HG02759 (cell line): ENCODE data around the gene TECR.
A peak's percentile ranks its signal among the peaks of the same experiment; 100 is the strongest.
"Not testable (repeated sequence)": the region's sequence is repeated elsewhere in the genome, so short reads cannot be mapped to it uniquely, and the experiment has no call there.

Experiments used
- ATAC-seq: cut with Tn5 transposase; IDR thresholded peaks from one replicate; pipeline ENCODE4 v1.9.1; 2021; ENCODE audit warnings: mild to moderate bottlenecking, moderate library complexity; ENCODE audit not compliant: unreplicated experiment

The TECR gene

DNA sequence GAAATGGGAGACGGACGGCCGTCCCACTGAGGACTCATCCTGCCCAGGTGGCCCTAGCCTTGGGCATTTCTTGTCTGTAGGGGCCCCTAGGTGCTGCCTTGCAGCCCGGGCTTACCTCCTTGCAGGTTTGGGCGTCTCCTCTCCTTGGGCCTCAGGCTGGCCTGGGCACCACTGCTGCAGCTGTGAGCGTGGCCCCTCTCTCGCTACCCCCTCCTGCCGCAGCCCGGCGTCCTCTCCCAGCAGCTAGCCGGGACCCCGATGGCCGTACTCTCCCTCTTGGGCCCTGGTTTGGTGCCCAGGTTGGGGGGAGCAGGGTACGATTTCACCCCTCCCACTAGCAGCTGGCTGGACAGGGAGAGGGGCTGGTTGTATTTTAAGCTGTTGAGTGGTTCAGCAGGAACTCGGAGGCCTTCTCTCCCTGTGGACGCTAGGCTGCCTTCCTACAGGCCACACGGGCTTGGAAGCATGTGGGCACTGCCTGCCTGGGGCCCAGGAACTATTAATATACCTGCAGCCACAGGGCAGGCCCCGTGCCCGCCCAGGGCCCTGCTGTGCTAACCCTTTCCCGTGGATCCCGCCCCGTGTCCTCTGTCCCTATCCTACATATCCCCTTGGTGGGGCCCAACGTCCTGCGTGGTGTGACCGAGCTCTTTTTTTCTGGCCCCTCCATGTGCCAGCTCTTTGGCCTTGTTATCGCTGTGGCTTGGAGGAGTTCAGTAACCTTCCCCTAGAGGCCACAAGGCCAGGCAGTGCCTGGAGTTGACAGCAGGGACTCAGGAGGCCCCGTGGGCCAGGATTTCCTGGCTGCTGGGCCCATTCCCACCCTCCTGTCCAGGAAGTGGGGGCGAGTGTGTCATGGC, 30.8 kb downstream of the TECR start:
- no peak for ATAC-seq

DNA sequence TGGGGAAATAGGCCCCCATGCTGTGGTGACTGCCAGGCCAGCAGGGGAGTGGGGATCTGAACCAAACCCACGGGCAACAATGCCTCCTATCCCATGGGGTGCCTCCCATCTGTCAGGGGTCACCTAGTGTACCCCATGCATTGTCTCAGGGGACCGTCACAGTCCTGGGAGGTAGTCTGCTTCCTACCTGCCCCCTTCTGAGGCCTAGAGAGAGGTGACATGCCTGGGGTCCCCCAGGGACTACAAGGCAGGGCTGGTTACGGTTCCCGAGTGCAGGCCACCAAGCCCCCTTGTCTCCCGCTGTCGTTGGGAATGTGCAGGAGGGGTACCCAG, 31.3 kb downstream of the TECR start:
- no peak for ATAC-seq

DNA sequence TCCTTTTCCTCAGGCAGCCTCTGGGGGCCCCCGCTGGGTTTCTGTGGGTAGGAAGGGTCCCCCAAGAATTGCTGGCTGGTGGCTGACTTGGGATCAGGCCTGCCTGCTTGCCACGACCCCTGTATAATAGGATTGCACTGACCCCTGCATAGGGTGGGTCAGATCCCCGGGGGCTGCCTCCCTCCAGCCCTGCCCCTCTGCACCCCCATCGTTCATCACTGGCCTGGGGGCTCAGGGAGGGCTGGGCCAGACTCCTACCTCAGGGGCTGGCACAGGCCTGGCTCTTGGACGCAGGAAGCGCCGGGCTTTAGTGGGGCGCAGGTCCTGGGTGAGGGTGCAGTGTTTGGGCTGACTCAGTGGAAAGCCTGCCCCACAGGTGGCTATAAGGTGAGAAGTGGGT, 31.9 kb downstream of the TECR start:
- no peak for ATAC-seq

DNA sequence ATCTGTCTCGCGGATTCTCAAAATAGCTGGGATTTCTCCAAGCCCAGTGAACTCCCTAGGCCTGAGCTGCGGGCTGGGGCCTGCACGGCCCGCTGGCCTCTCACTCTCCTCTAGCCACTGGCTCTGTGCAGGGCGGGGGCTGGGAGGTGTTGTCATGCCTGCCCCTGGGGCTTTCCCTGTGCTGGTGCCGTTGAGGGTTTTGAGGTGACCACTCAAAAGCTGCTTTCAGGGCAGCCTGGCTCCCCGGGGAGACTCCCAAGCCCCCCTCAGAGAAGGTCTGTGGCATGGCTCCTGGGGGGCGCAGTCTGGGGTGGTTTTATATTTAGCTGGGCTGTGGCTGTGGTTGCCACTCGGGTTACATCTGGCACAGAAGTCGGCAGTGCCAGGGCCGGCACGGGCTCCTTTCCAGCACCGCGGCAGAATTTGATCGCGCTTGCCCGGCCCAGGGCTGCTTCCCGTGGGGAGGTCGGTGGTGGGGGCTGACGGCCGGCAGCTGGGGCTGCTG, 32.5 kb downstream of the TECR start:
- no peak for ATAC-seq

DNA sequence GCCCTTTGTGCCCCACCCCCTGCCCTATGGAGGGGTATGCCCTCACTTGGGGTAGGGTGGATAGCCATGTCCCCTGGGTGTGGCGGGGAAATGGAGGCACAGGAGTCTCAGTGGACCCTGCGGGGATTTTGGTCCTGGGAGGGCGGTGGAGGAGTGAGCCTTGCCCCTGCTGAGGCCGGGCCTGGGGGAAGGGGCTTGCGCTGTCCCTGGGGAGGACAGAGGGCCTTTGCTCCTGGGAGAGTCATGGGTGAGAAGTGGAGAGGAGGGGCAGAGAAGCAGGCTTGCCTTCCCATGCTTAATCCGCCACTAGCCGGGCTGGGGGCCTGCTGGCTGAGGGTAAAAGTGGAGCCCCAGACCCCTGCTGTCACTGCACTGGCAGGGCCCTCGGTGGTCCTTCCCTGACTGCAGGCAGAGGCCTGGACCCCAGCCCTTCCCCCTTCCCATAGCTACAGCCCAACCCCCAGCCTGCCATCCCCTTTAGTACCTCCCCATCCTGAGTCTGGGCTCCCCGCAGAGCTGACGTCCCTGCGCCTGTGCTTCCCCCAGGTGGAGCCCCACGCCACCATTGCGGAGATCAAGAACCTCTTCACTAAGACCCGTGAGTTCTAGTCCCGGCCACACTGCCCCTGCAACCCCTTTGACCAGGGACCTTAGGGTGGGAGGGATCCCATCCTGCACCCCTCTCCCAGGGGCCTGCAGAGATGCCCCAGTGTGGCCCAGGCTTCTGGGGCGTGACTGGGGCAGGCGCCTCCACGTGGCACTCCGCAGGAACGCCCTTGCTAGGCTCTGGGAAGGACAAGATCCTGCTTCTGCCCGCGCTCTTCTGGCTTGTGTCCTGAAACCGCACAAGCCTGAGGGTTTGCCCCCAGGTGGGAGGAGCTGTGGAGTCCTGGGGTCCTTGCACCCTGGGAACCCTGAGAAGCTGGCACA, 33.5 kb downstream of the TECR start:
- ATAC-seq: no peak

DNA sequence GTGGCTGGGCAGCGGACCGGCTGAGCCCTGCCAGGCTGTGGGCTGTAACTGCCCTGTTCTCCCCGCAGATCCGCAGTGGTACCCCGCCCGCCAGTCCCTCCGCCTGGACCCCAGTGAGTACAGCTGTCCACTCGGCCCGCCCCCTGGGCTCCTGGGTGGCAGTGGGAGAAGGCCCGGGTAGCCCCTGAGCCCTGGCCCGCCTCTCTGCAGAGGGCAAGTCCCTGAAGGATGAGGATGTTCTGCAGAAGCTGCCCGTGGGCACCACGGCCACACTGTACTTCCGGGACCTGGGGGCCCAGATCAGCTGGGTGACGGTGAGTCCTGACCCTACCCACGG, 34.2 kb downstream of the TECR start:
- no peak for ATAC-seq

DNA sequence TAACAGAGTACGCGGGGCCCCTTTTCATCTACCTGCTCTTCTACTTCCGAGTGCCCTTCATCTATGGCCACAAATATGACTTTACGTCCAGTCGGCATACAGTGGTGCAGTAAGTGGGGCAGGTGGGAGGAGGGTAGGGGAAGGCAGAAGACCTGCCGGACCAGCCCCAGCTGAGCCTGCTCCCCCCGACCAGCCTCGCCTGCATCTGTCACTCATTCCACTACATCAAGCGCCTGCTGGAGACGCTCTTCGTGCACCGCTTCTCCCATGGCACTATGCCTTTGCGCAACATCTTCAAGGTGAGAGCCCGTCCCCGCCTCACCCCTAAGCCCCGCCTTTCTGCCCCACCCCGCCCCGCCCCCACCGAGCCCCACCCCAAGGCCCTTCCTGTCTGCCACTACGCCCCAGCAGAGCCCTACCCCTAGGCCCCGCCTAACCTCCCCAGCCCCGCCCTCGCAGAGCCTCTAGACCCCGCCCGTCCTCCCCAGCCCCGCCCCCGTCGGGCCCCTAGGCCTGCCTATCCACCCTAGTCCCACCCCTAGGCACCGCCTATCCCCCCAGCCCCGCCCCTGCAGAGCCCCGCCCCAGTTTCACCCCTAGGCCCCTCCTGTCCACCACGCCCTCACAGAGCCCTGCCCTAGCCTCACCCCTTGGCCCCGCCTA, 34.7 kb downstream of the TECR start:
- ATAC-seq: no peak

DNA sequence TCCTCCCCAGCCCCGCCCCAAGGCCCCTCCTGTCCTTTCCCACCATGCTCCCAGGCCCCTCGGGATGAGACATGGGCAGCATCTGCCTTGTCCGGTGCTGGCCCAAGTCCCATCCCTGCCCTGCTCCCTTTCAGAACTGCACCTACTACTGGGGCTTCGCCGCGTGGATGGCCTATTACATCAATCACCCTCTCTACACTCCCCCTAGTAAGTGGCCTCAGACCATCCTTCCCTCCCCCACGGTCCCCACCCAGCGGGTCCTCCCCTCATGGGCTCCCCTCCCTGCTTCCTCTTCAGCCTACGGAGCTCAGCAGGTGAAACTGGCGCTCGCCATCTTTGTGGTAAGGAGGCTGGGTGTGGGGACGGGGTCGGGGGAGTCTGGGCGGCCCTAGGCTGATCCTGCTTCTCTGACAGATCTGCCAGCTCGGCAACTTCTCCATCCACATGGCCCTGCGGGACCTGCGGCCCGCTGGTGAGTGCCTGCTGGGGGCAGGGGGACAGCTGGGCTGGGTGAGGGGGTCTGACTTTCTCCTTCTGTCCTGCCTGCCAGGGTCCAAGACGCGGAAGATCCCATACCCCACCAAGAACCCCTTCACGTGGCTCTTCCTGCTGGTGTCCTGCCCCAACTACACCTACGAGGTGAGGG, 35.4 kb downstream of the TECR start:
- ATAC-seq: not testable (repeated sequence)

DNA sequence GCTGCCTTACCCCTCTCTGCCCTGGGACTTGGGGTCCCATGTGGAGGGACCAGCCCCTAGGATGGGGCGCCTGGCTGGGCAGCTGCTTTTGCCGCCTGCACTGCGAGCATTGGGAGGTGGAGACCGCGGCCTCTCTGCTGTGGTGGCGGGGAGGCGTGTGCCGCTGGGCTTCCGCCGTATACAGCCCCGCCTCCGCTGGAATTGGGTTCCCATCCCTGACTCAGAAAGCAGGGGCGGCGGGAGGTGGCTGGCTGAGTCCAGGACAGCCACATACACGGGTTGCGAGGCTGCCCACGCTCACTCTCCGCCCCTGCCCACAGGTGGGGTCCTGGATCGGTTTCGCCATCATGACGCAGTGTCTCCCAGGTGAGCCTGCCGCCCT, 35.9 kb downstream of the TECR start:
- ATAC-seq: no peak

DNA sequence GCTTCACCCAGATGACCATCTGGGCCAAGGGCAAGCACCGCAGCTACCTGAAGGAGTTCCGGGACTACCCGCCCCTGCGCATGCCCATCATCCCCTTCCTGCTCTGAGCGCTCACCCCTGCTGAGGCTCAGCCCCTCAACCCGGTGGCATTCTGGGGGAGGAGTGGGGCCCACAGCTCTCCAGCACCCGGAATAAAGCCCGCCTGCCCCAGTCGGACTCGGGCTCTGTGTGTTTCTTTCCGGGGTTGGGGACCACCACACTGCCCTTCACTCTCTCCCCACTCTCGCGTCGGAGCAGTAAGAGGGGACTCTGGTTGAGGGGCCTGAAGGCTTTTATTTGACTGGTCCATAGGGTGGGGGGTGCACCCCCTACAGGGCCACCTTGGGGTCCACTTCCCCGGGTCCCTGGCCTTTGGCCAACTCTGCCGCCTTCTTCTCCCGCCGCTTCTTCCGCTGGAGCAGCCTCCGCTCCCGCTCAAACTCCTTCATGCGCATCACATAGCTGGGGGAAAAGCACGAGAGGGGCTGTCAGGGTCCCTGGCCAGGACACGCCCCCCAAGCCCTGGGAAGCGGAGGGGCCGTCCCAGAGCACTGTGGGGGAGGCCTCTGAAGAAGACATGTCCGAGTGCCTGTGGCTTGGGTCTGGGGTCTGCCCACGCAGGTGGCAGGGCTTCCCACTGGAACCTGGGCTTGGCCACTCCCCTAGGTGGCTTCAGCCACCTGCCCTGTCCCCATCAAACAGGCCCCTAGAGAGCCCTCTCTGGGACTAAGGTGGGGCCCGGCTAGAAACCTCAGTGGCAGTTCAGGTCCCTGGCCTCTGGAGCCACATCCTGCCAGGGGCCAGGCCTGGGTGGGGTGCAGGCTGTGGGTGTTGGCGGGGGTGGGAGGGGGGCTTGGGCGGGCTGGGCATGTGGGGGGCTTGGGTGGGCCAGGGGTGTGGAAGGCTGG, 36.6 kb downstream of the TECR start:
- ATAC-seq: no peak

DNA sequence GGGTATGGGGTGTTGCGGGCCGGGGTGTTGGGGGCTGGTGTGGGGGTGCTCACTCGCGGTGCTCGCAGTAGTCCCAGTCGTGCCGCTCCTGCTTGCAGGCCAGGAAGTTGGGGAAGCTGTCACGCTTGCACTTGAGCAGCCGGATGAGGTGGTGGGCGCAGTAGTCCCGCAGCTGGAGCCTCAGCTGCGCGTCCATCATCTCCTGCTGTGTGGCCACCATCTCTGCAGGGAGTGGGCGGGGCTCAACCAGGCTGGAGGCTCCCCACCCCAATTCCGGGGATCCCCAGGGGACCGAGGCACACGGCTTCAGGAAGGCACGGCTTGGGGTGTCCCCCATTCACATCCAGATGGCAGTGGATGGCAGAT, 37.3 kb downstream of the TECR start:
- ATAC-seq: no peak

DNA sequence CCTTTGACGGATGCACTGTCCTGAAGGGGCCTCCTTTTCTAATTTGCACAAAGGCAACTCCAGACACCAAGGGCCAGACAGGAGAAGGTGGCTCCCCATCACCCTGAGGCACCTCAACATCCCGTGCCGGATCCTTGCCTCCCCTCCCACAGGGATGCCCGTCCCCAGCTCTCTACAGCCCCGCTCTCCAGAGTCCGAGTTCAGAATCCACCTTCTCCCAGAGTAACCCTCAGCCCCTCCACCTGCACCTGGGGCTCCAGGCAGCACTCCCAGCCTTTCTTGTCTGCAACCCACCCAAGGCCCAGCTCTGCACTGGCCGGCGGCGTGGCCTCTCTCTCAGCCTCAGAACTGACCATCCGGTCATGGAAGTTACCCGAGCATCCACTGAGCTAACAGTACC, 37.7 kb downstream of the TECR start:
- no peak for ATAC-seq

DNA sequence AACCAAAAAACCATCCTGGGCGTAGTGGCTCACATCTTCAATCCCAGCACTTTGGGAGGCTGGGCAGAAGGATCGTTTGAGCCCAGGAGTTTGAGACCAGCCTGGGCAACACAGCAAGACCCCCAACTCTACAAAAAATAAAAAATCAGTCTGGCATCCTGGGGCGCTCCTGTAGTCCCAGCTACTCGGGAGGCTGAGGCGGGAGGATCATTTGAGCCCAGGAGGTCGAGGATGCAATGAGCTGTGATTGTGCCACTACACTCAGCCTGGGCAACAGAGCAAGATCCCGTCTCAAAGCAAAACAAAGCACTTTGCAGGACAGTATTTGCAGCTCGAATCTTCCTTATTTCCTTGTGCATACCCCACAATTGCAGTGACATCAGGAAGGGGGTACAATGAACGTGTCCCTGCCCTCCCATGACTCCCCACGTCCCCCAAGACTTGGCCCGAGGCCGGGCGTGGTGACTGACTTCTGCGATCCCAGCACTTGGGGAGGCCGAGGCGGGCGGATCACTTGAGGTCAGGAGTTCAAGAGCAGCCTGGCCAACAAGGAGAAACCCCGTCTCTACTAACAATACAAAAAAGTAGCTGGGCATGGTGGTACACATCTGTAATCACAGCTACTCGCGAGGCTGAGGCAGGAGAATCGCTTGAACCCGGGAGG, 41.6 kb downstream of the TECR start:
- ATAC-seq: no peak

DNA sequence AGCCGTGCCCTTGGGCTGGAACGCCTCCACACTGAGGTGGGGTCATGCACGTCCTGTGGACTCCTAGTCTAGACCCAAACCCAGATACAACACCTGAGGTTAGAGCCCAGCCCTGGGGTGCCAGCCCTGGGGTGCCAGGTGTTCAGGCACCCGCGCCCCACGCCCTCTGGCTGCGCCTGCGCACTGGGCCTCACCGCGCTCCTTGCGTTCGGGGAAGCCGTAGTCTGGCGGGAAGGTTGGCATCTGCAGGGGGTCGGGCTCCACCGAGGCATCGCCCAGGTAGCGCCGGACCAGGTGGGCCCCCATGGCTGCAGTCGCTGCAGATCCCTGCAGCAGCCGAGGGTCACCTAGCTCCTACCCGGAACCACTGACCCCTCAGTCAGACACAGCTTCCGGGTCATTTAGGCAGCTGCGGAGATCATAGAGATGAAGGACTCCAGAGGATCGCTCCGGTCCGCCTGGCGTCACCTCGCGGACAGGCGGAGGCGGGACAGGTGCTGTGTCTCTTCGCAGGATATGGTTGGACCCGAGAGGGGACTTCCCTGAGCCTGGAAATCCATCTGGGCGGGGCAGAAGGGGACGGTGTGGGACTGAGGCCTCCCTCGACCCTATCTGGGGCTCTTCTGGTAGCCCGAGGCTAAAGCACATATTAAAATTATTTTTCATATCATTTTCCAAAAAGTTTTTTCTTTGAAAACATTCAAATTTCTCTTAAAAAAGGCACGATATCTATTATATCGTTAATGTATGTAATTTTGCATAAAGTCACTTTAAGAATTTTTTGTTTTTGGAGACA, 42.5 kb downstream of the TECR start, which contains the start of gene NDUFB7:
Gene NDUFB7, minus strand, starts transcription at position 372 of the 796 bp plus-strand sequence. Its CDS starts 66 bp downstream, at position 306.
- ATAC-seq: peak; percentile 91

DNA sequence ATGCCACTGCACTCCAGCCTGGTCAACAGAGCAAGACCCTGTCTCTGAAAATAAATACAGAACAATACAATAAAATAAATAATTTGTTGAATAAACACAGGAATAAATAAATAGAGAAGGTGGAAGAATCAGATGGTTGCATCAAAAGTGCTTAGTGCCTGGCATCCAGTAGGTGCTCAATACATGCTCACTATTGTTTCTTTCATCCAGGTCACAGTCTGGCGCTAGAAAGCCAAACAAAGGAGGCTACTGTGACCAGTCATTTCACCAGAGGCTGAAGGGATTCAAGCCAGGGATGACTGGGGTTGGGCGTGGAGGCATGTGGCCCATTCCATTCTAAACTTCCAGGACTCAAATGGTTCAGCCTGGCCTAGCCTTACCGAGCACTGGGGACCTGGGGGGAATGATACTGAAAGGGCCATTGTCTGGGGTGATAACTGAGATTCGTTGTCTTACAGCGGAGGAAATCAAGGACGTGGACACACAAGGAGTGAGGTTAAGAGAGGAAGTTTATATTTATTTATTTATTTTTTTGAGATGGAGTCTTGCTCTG, 46.1 kb downstream of the TECR start:
- no peak for ATAC-seq

DNA sequence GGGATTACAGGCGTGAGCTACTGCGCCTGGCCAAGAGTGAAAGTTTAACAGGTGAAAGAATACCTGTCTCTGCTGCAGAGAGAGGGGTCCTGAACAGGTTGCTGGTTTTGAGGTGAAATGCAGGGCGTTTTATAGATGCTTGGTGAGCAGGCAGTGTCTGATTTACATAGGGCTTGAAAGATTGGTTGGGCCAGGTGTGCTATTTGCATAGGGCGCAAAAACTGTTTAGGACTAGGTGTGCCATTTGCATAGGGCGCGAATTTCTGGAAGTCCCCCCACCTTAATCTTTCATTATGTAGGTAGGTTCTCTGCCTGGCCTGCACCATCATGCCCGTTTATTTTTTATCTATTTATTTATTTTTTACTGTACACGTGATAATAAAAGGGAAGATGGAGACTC, 47.0 kb downstream of the TECR start:
- no peak for ATAC-seq

DNA sequence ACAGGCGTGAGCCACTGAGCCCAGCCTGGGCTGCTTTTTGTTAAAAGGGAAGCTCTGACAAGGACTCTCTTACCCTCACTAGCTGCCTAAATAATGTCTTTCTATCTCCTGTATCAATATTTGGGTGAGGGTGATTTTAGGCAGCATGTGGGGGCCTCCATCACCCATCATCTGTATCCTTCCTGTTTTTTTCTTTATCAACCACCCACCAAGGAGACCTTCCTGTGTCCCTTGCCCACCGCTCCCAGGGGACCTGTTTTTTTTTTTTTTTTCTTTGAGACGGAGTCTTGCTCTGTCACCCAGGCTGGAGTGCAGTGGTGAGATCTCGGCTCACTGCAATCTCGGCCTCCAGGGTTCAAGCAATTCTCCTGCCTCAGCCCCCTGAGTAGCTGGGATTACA, 47.9 kb downstream of the TECR start:
- ATAC-seq: no peak

DNA sequence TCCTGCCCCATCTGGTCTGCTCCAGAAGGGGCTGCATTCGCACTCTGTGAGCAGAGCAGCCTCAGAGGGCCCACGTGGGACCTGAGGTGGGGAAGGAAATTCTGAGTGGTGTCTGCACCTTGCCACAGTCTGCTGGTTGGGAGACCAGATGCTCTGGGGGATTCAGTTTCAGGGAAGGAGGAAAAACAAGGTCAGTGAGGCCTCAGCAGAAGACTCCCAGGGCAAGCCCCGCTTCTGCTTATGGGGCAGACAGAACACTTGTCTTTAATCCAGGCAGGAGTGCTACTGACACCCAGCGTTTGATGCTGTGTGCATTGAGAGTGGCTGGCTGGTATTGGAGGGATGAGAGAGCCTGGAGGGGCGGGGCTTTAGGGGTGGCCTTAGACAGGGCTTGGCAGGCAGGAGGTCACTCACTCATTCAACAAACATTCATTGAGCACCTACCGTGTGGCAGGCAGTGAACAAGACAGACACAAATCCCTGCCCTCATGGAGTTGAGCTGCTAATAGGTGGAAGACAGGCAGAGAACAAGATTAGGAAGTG, 48.6 kb downstream of the TECR start:
- ATAC-seq: no peak
